Natural killer cell (primary cell): ENCODE results near the gene MSI2. TPM values are rescaled to one million over a fixed set of nuclear protein-coding genes. Genes with fewer than 3 reads are reported as not detected.

Experiments used
- ATAC-seq, 3 donors: fragments of 150-1000 bp in 2 of 3; fragments of 200-7000 bp in 1 of 3; cut with Tn5 transposase; 1 replicate in 1 of 3; 2 replicates in 2 of 3; pipeline ENCODE4 v1.10.0; 2021; ENCODE audit warnings: mild to moderate bottlenecking in 2 of 3, moderate library complexity in 2 of 3
- DNase-seq, 2 donors: peaks; one replicate each; pipeline versions ENCODE4 v3.0.0 to v3.0.0-alpha.2; 2013 to 2021; ENCODE audit warnings: mixed read lengths in 1 of 2
- H3K27ac ChIP-seq: one replicate; pipeline ENCODE4 v1.5.1; 2013; ENCODE audit warnings: mild to moderate bottlenecking, low read length
- H3K27me3 ChIP-seq: one replicate; pipeline ENCODE4 v1.6.1; 2013; ENCODE audit warnings: low read length; ENCODE audit not compliant: control insufficient read depth, insufficient read depth
- H3K36me3 ChIP-seq: one replicate; pipeline ENCODE4 v1.6.1; 2013; ENCODE audit warnings: low read length; ENCODE audit not compliant: control insufficient read depth, insufficient read depth
- H3K4me1 ChIP-seq: one replicate; pipeline ENCODE4 v1.6.1; 2013; ENCODE audit warnings: low read length; ENCODE audit not compliant: control insufficient read depth, insufficient read depth
- H3K4me3 ChIP-seq: one replicate; pipeline ENCODE4 v1.5.1; 2013; ENCODE audit warnings: low read length
- H3K9me3 ChIP-seq: one replicate; pipeline ENCODE4 v1.6.1; 2013; ENCODE audit warnings: low read length; ENCODE audit not compliant: control insufficient read depth, insufficient read depth
- H3K27ac Mint-ChIP-seq, 2 donors: one replicate each; pipeline ENCODE4 v1.8.0; 2022; ENCODE audit warnings: mild to moderate bottlenecking in 2 of 2, mixed read lengths in 2 of 2, moderate library complexity in 1 of 2
- H3K27me3 Mint-ChIP-seq, 2 donors: one replicate each; pipeline ENCODE4 v1.8.0; 2022; ENCODE audit warnings: low read depth in 2 of 2, mixed read lengths in 2 of 2
- H3K36me3 Mint-ChIP-seq: one replicate; pipeline ENCODE4 v1.8.0; 2022; ENCODE audit warnings: mixed read lengths
- H3K4me1 Mint-ChIP-seq, 2 donors: one replicate each; pipeline ENCODE4 v1.8.0; 2022; ENCODE audit warnings: mixed read lengths in 2 of 2
- H3K4me3 Mint-ChIP-seq: one replicate; pipeline ENCODE4 v1.8.0; 2022; ENCODE audit warnings: mild to moderate bottlenecking, moderate library complexity, mixed read lengths
- H3K9me3 Mint-ChIP-seq, 2 donors: one replicate each; pipeline ENCODE4 v1.8.0; 2022; ENCODE audit warnings: mixed read lengths in 2 of 2
- WGBS: methylation state at CpG from one replicate; pipeline ENCODE4 v1.1.7; 2013; ENCODE audit warnings: missing lambda C conversion rate; ENCODE audit not compliant: insufficient coverage; 5-methylcytosine and 5-hydroxymethylcytosine counted together
- intact Hi-C: fragments of 100-400 bp; cut with micrococcal nuclease; formaldehyde crosslinking; loops from one replicate; pipeline ENCODE4 v1.14.2; 2022
- total RNA-seq, 4 donors: library from RNA; stranded (reverse); fragments of 120-200 nt in 1 of 4; gene quantifications; one replicate each; pipeline versions ENCODE4 v1.2.3 to v1.2.4, GENCODE V29; 2013 to 2022
- TF ChIP-seq, protein P1 (sequence below): fragments of 200-600 bp; IDR thresholded peaks from one replicate; pipeline ENCODE4 v1.8.0; 2022; ENCODE audit warnings: antibody characterized with exemption

The MSI2 gene
- total RNA-seq, 3 donors from 2014 or later (not counting 1 experiment from before 2014, with no cell fraction given) = 95.5 to 145 (median 96.8) TPM

DNA sequence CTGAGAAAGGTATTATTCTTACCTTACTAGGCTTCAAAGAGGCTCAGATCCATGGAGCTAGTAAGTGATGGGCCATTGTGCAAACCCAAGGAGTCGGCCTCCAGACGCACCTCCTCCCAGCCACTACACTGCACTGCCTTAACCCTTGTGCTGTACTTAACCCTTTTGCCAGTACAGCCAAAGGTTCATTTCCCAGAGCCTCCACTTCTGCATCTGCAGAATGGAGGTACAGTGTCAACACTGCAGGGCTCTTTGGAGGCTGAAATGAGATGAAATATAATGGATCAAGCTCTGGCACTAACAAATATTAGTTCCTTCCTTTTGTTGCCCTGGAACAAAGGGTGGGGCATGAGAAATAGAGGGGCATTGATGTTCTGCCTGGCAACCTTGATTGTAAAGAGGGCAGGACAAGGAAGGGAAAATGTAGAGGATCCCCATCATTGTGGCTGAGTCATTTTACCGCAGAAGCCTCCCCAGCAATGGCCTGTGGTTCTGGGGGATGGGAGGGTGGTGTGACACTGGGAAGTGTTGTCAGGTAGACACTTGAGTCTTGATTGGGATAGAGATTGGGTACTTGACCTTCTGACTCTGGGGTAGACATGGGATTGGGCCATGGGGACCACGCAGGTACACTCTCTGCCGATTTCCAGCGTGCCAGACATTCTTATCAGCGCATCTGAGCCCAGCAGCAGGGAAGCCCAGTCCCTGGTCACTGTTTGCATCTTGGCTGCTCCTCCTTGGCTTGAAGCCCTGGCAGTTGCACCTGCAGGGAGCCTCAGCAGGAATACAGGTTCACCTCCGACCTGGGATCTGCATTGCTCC lies 84.0 kb downstream of the MSI2 start:
- TF ChIP-seq, protein P1, sequence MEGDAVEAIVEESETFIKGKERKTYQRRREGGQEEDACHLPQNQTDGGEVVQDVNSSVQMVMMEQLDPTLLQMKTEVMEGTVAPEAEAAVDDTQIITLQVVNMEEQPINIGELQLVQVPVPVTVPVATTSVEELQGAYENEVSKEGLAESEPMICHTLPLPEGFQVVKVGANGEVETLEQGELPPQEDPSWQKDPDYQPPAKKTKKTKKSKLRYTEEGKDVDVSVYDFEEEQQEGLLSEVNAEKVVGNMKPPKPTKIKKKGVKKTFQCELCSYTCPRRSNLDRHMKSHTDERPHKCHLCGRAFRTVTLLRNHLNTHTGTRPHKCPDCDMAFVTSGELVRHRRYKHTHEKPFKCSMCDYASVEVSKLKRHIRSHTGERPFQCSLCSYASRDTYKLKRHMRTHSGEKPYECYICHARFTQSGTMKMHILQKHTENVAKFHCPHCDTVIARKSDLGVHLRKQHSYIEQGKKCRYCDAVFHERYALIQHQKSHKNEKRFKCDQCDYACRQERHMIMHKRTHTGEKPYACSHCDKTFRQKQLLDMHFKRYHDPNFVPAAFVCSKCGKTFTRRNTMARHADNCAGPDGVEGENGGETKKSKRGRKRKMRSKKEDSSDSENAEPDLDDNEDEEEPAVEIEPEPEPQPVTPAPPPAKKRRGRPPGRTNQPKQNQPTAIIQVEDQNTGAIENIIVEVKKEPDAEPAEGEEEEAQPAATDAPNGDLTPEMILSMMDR = no peak
- Mint-ChIP-seq H3K27ac (no peak overlapping the region), H3K9me3 (no peaks in the 10 kb centered on the region), H3K27me3 (no peaks in the 10 kb centered on the region), H3K4me3 (no peak overlapping the region), H3K4me1 (peaks cover 32 to 40% of the 10 kb centered on the region in 2 donors), H3K36me3 (no peaks in the 10 kb centered on the region)
- ATAC-seq = no peak
- H3K27ac ChIP-seq = no peak overlapping the region
- H3K36me3 ChIP-seq = peaks cover 2% of the 10 kb centered on the region
- no peaks in the 10 kb centered on the region for H3K27me3 ChIP-seq
- 90% methylated on average over 8 of the region's 8 CpGs for WGBS
- DNase-seq = no peak
- no peak overlapping the region for H3K4me3 ChIP-seq
- H3K9me3 ChIP-seq = no peaks in the 10 kb centered on the region
- H3K4me1 ChIP-seq = peaks cover 12% of the 10 kb centered on the region
- intact Hi-C loops = no loop called here

- Mint-ChIP-seq H3K36me3 (no peaks in the 10 kb centered on the region), H3K27ac (no peak overlapping the region), H3K9me3 (no peaks in the 10 kb centered on the region), H3K4me1 (peaks cover 26 to 30% of the 10 kb centered on the region in 2 donors), H3K27me3 (no peaks in the 10 kb centered on the region), H3K4me3 (no peak overlapping the region)
- WGBS = 93% methylated on average over 9 of the region's 9 CpGs
- intact Hi-C loops = no loop called here
- Histone ChIP-seq H3K9me3 (no peaks in the 10 kb centered on the region), H3K36me3 (peaks cover 2% of the 10 kb centered on the region), H3K27me3 (no peaks in the 10 kb centered on the region), H3K4me3 (no peak overlapping the region), H3K27ac (no peak overlapping the region), H3K4me1 (peaks cover 12% of the 10 kb centered on the region)
- TF ChIP-seq, protein P1 = no peak
- ATAC-seq (no peak), DNase-seq (no peak)
Measured at GRCh38 chr17:57341611-57342540, 85.6 kb downstream of the MSI2 start.

- Histone ChIP-seq H3K9me3 (no peaks in the 10 kb centered on the region), H3K27ac (no peak overlapping the region), H3K4me1 (peaks cover 10% of the 10 kb centered on the region), H3K36me3 (peaks cover 2% of the 10 kb centered on the region), H3K4me3 (no peak overlapping the region), H3K27me3 (no peaks in the 10 kb centered on the region)
- Mint-ChIP-seq H3K9me3 (no peaks in the 10 kb centered on the region), H3K27ac (no peak overlapping the region), H3K27me3 (no peaks in the 10 kb centered on the region), H3K4me1 (peaks cover 27 to 28% of the 10 kb centered on the region in 2 donors), H3K4me3 (no peak overlapping the region), H3K36me3 (peaks cover 9% of the 10 kb centered on the region)
- no peak for ATAC-seq
- intact Hi-C loops = no loop called here
- 74% methylated on average over 3 of the region's 4 CpGs for WGBS
- TF ChIP-seq, protein P1 = no peak
- no peak for DNase-seq
Measured at GRCh38 chr17:57342963-57343589, 86.8 kb downstream of the MSI2 start.
